HG02943 (cell line): ENCODE measurements around the gene PSMC5.

Experiments
- ATAC-seq: cut with Tn5 transposase; IDR thresholded peaks from one replicate; pipeline ENCODE4 v1.9.1; 2021; ENCODE audit warnings: mild to moderate bottlenecking, low read depth, moderate library complexity; ENCODE audit not compliant: unreplicated experiment

PSMC5 gene

GRCh38 chr17:63819585-63820537 is 7.4 kb upstream of the PSMC5 start:
- ATAC-seq = no peak

- no peak for ATAC-seq
Measured at GRCh38 chr17:63820963-63821561, 6.2 kb upstream of the PSMC5 start.

- no peak for ATAC-seq
Measured at GRCh38 chr17:63821804-63822203, 5.4 kb upstream of the PSMC5 start.

- ATAC-seq = no peak
Measured at GRCh38 chr17:63822537-63822936, 4.7 kb upstream of the PSMC5 start.

- no peak for ATAC-seq
Measured at GRCh38 chr17:63823659-63824331, 3.4 kb upstream of the PSMC5 start.

- ATAC-seq = no peak
Measured at GRCh38 chr17:63824362-63824761, 2.9 kb upstream of the PSMC5 start.

GRCh38 chr17:63826468-63827001 is 696 bp upstream of the PSMC5 start:
- peak; percentile 4 for ATAC-seq

- ATAC-seq = no peak
Measured at GRCh38 chr17:63827801-63828221, 580 bp downstream of the PSMC5 start.

- ATAC-seq = no peak
Measured at GRCh38 chr17:63828936-63829335, 1.7 kb downstream of the PSMC5 start.

GRCh38 chr17:63830278-63830677 is 3.0 kb downstream of the PSMC5 start:
- ATAC-seq = no peak

GRCh38 chr17:63830904-63831491 is 3.8 kb downstream of the PSMC5 start:
- no peak for ATAC-seq

- ATAC-seq = no peak
Measured at GRCh38 chr17:63831505-63831904, 4.3 kb downstream of the PSMC5 start.

- no peak for ATAC-seq
Measured at GRCh38 chr17:63832014-63832413, 4.8 kb downstream of the PSMC5 start.

- ATAC-seq = no peak
Measured at GRCh38 chr17:63832455-63832854, 5.2 kb downstream of the PSMC5 start.

- no peak for ATAC-seq
Measured at GRCh38 chr17:63833026-63833740, 6.0 kb downstream of the PSMC5 start.

- no peak for ATAC-seq
Measured at GRCh38 chr17:63833741-63834373, 6.6 kb downstream of the PSMC5 start.

- no peak for ATAC-seq
Measured at GRCh38 chr17:63834431-63835166, 7.4 kb downstream of the PSMC5 start.

GRCh38 chr17:63835167-63835720 is 8.0 kb downstream of the PSMC5 start:
- ATAC-seq = no peak

- ATAC-seq = no peak
Measured at GRCh38 chr17:63836811-63837210, 9.6 kb downstream of the PSMC5 start.
